ENCODE data around the gene CCDC187. TPM values are rescaled to one million over a fixed set of nuclear protein-coding genes. Genes with fewer than 3 reads are reported as not detected.

Gene CCDC187
- polyA plus RNA-seq, 1 donor (not counting 4 experiments of a cell fraction or from before 2014, with no cell fraction given): 0.03 TPM

DNA sequence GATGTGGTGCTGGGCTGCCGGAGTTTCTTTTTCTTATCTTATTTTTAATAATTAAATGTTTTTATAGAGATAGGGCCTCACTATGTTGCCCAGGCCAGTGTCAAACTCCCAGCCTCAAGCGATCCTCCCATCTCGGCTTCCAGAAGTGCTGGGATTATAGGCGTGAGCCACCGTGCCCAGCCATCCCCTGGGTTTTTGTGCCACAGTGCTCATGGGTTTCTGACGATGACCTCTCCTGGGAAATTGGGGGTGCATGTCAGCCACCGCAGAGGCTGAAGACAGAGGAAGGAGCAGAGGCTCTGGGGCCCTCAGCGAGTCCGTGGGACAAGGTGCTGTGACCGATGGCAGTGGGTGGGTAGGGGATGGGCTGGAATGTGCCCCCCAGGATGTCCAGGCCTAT is 37.9 kb upstream of the CCDC187 start:
- no peak overlapping the region for H2AFZ ChIP-seq (ENCODE audit: control insufficient read depth, low read length)
- H3K9ac ChIP-seq (ENCODE audit: control insufficient read depth, extremely low read depth, insufficient read depth, low read length): no peak overlapping the region
- H3K79me2 ChIP-seq (ENCODE audit: control insufficient read depth, insufficient read depth, low read length): no peaks in the 10 kb centered on the region
- DNase-seq (ENCODE audit: low read depth, low spot score) (no peak), FAIRE-seq (no peak)
- no peaks in the 10 kb centered on the region for H3K36me3 ChIP-seq (ENCODE audit: control insufficient read depth in 2 of 2, extremely low read depth in 1 of 2, insufficient read depth in 2 of 2, low read length in 2 of 2)
- H3K9me3 ChIP-seq (ENCODE audit: control insufficient read depth, low read depth, low read length): no peaks in the 10 kb centered on the region
- H4K20me1 ChIP-seq (ENCODE audit: control insufficient read depth, extremely low read depth, insufficient read depth, low read length): no peaks in the 10 kb centered on the region
- TF ChIP-seq, protein P1, sequence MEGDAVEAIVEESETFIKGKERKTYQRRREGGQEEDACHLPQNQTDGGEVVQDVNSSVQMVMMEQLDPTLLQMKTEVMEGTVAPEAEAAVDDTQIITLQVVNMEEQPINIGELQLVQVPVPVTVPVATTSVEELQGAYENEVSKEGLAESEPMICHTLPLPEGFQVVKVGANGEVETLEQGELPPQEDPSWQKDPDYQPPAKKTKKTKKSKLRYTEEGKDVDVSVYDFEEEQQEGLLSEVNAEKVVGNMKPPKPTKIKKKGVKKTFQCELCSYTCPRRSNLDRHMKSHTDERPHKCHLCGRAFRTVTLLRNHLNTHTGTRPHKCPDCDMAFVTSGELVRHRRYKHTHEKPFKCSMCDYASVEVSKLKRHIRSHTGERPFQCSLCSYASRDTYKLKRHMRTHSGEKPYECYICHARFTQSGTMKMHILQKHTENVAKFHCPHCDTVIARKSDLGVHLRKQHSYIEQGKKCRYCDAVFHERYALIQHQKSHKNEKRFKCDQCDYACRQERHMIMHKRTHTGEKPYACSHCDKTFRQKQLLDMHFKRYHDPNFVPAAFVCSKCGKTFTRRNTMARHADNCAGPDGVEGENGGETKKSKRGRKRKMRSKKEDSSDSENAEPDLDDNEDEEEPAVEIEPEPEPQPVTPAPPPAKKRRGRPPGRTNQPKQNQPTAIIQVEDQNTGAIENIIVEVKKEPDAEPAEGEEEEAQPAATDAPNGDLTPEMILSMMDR (optimal IDR thresholded peaks at IDR 0.05 in 1 of 3, IDR thresholded peaks at IDR 0.05 in 1 of 3, conservative IDR thresholded peaks at IDR 0.05 in 1 of 3; ENCODE audit: extremely low read depth in 1 of 3, insufficient read depth in 2 of 3, low read length in 3 of 3): no peak
- TF ChIP-seq EZH2 (IDR thresholded peaks at IDR 0.05; ENCODE audit: low read length): no peak
- H3K4me1 ChIP-seq (ENCODE audit: control insufficient read depth, extremely low read depth, insufficient read depth, low read length): peaks cover 20% of the 10 kb centered on the region
- no peak overlapping the region for H3K27ac ChIP-seq (ENCODE audit: control insufficient read depth, insufficient read depth, low read length)
- dilution Hi-C loops (cut with MboI; ENCODE audit: extremely low pct_ligation_motif_present, low sequenced_read_pairs): no loop called here
- no peaks in the 10 kb centered on the region for H3K9me1 ChIP-seq (ENCODE audit: control insufficient read depth, extremely low read depth, insufficient read depth, low read length)
- peaks cover 4% of the 10 kb centered on the region for H3K27me3 ChIP-seq (ENCODE audit: control insufficient read depth, extremely low read depth, insufficient read depth, low read length)
- H3K4me2 ChIP-seq (ENCODE audit: control insufficient read depth, extremely low read depth, insufficient read depth, low read depth, low read length): no peak overlapping the region
- no peak overlapping the region for H3K4me3 ChIP-seq (ENCODE audit: control insufficient read depth in 2 of 3, extremely low read depth in 1 of 3, insufficient read depth in 2 of 3, low read depth in 1 of 3, low read length in 3 of 3)

DNA sequence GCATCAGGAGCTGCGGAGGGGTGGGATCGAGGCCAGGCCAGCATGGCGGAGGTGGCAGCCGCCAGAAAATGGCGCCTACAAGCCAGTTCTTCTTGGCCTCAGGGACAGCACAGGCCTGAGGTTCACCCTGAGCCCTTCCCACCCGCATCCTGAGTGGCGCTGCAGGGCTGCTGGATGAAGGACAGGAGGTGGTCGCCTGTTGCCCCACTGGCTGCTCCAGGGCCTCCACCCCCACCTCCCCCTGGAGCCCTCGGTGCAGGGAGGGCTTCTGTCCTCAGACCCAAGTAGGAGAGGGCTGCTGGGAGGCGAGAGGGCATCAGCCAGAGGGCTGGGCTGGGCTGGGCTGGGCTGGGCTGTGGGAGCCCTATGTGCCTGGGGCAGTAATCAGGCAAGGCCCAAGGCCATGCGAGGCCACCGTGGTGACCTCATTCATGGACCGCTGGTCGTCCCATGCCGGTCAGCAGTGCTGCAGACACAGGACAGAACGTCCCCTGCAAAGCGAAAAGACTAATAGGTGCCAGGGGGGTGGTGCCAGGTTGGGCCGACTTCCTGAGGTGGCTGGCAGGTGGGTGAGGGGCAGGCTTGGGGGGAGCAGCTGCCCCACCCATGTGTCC is 37.3 kb upstream of the CCDC187 start:
- H3K79me2 ChIP-seq (ENCODE audit: control insufficient read depth, insufficient read depth, low read length): no peaks in the 10 kb centered on the region
- no peaks in the 10 kb centered on the region for H3K36me3 ChIP-seq (ENCODE audit: control insufficient read depth in 2 of 2, extremely low read depth in 1 of 2, insufficient read depth in 2 of 2, low read length in 2 of 2)
- H2AFZ ChIP-seq (ENCODE audit: control insufficient read depth, low read length): no peak overlapping the region
- FAIRE-seq (no peak), DNase-seq (ENCODE audit: low read depth, low spot score) (no peak)
- no peaks in the 10 kb centered on the region for H3K9me1 ChIP-seq (ENCODE audit: control insufficient read depth, extremely low read depth, insufficient read depth, low read length)
- no peak overlapping the region for H3K4me2 ChIP-seq (ENCODE audit: control insufficient read depth, extremely low read depth, insufficient read depth, low read depth, low read length)
- H3K4me1 ChIP-seq (ENCODE audit: control insufficient read depth, extremely low read depth, insufficient read depth, low read length): peaks cover 17% of the 10 kb centered on the region
- no peak overlapping the region for H3K4me3 ChIP-seq (ENCODE audit: control insufficient read depth in 2 of 3, extremely low read depth in 1 of 3, insufficient read depth in 2 of 3, low read depth in 1 of 3, low read length in 3 of 3)
- H3K27me3 ChIP-seq (ENCODE audit: control insufficient read depth, extremely low read depth, insufficient read depth, low read length): peaks cover 4% of the 10 kb centered on the region
- H4K20me1 ChIP-seq (ENCODE audit: control insufficient read depth, extremely low read depth, insufficient read depth, low read length): no peaks in the 10 kb centered on the region
- no peak for TF ChIP-seq EZH2 (IDR thresholded peaks at IDR 0.05; ENCODE audit: low read length)
- TF ChIP-seq, protein P1 (optimal IDR thresholded peaks at IDR 0.05 in 1 of 3, IDR thresholded peaks at IDR 0.05 in 1 of 3, conservative IDR thresholded peaks at IDR 0.05 in 1 of 3; ENCODE audit: extremely low read depth in 1 of 3, insufficient read depth in 2 of 3, low read length in 3 of 3): no peak
- H3K9ac ChIP-seq (ENCODE audit: control insufficient read depth, extremely low read depth, insufficient read depth, low read length): no peak overlapping the region
- H3K9me3 ChIP-seq (ENCODE audit: control insufficient read depth, low read depth, low read length): no peaks in the 10 kb centered on the region
- H3K27ac ChIP-seq (ENCODE audit: control insufficient read depth, insufficient read depth, low read length): no peak overlapping the region
- dilution Hi-C loops (cut with MboI; ENCODE audit: extremely low pct_ligation_motif_present, low sequenced_read_pairs): no loop called here
